ENCODE results near the gene RFX4. TPM values are rescaled to one million over a fixed set of nuclear protein-coding genes. Genes with fewer than 3 reads are reported as not detected.

RFX4 gene
- total and polyA plus RNA-seq, 10 of the 15 experiments (the other 5 are each of a cell fraction or from before 2014, with no cell fraction given) = 0.02 to 0.23 TPM; not detected in 8

DNA sequence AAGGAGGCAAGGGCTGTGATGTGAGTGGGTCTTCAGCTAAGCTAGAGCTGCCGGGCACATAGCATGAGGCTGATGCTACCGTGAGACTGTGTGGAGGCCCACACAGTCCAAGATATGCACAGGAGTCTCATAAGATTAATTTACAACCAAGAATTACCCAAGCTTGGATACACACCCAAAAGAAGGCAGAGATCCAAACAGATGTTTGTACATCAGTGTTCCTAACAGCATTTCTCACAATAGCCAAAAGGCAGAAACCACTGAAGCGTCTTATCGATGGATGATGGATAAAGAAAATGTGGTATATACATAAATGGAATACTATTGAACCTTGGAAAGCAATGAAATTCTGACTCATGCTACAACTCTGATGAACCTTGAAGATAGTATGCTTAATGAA, 150.9 kb downstream of the RFX4 start (continued):
- TF ChIP-seq IRF4 (IDR thresholded peaks at IDR 0.05; ENCODE audit: low read depth, low read length) = no peak
- no peak for TF ChIP-seq JUND (IDR thresholded peaks at IDR 0.05; ENCODE audit: low read depth, low read length)
- TF ChIP-seq, protein P1, sequence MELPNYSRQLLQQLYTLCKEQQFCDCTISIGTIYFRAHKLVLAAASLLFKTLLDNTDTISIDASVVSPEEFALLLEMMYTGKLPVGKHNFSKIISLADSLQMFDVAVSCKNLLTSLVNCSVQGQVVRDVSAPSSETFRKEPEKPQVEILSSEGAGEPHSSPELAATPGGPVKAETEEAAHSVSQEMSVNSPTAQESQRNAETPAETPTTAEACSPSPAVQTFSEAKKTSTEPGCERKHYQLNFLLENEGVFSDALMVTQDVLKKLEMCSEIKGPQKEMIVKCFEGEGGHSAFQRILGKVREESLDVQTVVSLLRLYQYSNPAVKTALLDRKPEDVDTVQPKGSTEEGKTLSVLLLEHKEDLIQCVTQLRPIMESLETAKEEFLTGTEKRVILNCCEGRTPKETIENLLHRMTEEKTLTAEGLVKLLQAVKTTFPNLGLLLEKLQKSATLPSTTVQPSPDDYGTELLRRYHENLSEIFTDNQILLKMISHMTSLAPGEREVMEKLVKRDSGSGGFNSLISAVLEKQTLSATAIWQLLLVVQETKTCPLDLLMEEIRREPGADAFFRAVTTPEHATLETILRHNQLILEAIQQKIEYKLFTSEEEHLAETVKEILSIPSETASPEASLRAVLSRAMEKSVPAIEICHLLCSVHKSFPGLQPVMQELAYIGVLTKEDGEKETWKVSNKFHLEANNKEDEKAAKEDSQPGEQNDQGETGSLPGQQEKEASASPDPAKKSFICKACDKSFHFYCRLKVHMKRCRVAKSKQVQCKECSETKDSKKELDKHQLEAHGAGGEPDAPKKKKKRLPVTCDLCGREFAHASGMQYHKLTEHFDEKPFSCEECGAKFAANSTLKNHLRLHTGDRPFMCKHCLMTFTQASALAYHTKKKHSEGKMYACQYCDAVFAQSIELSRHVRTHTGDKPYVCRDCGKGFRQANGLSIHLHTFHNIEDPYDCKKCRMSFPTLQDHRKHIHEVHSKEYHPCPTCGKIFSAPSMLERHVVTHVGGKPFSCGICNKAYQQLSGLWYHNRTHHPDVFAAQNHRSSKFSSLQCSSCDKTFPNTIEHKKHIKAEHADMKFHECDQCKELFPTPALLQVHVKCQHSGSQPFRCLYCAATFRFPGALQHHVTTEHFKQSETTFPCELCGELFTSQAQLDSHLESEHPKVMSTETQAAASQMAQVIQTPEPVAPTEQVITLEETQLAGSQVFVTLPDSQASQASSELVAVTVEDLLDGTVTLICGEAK (IDR thresholded peaks at IDR 0.05; ENCODE audit: borderline replicate concordance) = no peak
- TF ChIP-seq LARP7 (IDR thresholded peaks at IDR 0.05) = no peak
- TF ChIP-seq NFXL1 (IDR thresholded peaks at IDR 0.05; ENCODE audit: borderline replicate concordance) = no peak

DNA sequence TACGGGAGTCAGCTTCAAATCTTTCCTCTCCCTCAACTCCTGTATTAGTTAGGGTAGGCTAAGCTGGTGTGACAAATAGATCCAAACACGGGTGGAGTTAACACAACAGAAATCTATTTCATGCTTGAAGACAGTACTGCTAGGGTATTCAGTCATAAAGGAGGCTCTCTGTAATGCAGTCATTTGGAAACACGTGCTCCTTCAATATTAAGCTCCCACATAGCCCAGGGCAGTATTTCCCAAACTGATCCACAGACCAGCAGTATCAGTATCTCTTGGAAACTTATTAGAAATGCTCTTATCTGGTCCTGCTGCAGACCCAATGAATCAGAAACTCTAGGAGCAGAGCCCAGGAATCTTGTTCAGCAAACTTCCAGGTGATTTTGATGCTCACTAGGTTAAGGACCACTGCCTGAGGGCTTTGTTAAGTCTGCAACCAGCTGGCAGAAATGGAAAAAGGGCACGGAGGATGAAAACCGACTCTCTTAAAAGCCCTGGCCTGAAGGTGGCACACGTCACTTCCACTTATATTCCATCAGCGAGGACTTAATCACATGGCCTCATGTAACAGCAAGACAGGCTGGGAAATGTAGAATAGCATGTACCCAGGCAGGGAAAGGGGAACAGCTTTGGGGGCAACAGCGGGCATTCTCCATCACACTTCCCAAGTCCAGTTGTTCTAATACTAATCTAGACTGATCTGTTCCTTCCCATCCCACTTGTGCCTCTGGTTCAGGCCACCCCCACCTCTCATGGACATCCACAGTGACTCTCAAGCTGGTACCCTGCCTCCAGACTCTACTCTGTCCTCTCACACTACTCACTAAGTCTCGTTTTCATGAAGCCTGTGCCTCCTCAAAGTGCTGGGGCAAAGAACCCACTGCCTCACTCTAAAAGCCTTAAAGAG, 153.5 kb downstream of the RFX4 start:
- in situ Hi-C loops (cut with MboI) (no loop called here), intact Hi-C loops (cut with micrococcal nuclease; ENCODE audit: unreplicated experiment) (loop anchor here (5.0 kb wide), 1 partner anchor 106 kb away; no protein-coding TSS in a partner anchor)
- FAIRE-seq (no peak), DNase-seq (ENCODE audit: low read depth, low spot score) (no peak), ATAC-seq (peak; percentile 78)
- Histone ChIP-seq H3K27ac (ENCODE audit: control insufficient read depth, insufficient read depth) (no peak overlapping the region), H3K9ac (ENCODE audit: control insufficient read depth, insufficient read depth, low read length) (no peak overlapping the region), H3K36me3 (ENCODE audit: control insufficient read depth in 2 of 2, insufficient read depth in 2 of 2, low read length in 1 of 2) (no peaks in the 10 kb centered on the region), H3K4me1 (ENCODE audit: control insufficient read depth, insufficient read depth, low read length) (no peaks in the 10 kb centered on the region), H3K9me3 (replicated peaks; ENCODE audit: control insufficient read depth, insufficient read depth, low read length) (no peaks in the 10 kb centered on the region), H3K4me2 (ENCODE audit: control insufficient read depth, insufficient read depth) (no peak overlapping the region), H3K27me3 (replicated peaks in 1 of 2; ENCODE audit: control insufficient read depth in 2 of 2, insufficient read depth in 2 of 2, low read length in 1 of 2) (no peaks in the 10 kb centered on the region), H3K79me2 (ENCODE audit: control insufficient read depth, insufficient read depth, low read length) (no peaks in the 10 kb centered on the region), H4K20me1 (ENCODE audit: control insufficient read depth, insufficient read depth) (no peaks in the 10 kb centered on the region), H3K4me3 (no peak overlapping the region), H2AFZ (ENCODE audit: control insufficient read depth, low read depth, low read length) (no peak overlapping the region)
- TF ChIP-seq SMC3 (IDR thresholded peaks at IDR 0.05; ENCODE audit: borderline replicate concordance, low read length) (peak; percentile 60; the same call in 1 of the 2 replicates), RAD21 (IDR thresholded peaks at IDR 0.05; ENCODE audit: insufficient read depth, low read depth, low read length) (peak; percentile 44), RAD51 (IDR thresholded peaks at IDR 0.05) (peak; percentile 42; the same call in 1 of the 2 replicates)
- TF ChIP-seq, protein P2, sequence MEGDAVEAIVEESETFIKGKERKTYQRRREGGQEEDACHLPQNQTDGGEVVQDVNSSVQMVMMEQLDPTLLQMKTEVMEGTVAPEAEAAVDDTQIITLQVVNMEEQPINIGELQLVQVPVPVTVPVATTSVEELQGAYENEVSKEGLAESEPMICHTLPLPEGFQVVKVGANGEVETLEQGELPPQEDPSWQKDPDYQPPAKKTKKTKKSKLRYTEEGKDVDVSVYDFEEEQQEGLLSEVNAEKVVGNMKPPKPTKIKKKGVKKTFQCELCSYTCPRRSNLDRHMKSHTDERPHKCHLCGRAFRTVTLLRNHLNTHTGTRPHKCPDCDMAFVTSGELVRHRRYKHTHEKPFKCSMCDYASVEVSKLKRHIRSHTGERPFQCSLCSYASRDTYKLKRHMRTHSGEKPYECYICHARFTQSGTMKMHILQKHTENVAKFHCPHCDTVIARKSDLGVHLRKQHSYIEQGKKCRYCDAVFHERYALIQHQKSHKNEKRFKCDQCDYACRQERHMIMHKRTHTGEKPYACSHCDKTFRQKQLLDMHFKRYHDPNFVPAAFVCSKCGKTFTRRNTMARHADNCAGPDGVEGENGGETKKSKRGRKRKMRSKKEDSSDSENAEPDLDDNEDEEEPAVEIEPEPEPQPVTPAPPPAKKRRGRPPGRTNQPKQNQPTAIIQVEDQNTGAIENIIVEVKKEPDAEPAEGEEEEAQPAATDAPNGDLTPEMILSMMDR (IDR thresholded peaks at IDR 0.05 in 2 of 3, conservative IDR thresholded peaks at IDR 0.05 in 1 of 3; ENCODE audit: control insufficient read depth in 2 of 3, extremely low read depth in 1 of 3, insufficient read depth in 1 of 3, low read depth in 3 of 3, low read length in 3 of 3) = peak; percentile 21 to 50 (median 24); a peak in 4 of 6 replicates
- TF ChIP-seq, protein P3, sequence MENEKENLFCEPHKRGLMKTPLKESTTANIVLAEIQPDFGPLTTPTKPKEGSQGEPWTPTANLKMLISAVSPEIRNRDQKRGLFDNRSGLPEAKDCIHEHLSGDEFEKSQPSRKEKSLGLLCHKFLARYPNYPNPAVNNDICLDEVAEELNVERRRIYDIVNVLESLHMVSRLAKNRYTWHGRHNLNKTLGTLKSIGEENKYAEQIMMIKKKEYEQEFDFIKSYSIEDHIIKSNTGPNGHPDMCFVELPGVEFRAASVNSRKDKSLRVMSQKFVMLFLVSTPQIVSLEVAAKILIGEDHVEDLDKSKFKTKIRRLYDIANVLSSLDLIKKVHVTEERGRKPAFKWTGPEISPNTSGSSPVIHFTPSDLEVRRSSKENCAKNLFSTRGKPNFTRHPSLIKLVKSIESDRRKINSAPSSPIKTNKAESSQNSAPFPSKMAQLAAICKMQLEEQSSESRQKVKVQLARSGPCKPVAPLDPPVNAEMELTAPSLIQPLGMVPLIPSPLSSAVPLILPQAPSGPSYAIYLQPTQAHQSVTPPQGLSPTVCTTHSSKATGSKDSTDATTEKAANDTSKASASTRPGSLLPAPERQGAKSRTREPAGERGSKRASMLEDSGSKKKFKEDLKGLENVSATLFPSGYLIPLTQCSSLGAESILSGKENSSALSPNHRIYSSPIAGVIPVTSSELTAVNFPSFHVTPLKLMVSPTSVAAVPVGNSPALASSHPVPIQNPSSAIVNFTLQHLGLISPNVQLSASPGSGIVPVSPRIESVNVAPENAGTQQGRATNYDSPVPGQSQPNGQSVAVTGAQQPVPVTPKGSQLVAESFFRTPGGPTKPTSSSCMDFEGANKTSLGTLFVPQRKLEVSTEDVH (IDR thresholded peaks at IDR 0.05; ENCODE audit: low read depth, partially characterized antibody) = no peak
- 26% methylated on average over 9 of the region's 9 CpGs for WGBS (ENCODE audit: insufficient coverage, insufficient replicate concordance, low lambda C conversion rate, missing lambda C conversion rate)
- RAD21 ChIA-PET (ENCODE audit: unreplicated experiment) = interaction anchor here (0.5 to 5.5 kb wide), 6 partner anchors 53 to 184 kb away, joined by 3 to 33 read pairs (median 3); no protein-coding TSS in a partner anchor
- SMC1A ChIA-PET (ENCODE audit: uncharacterized antibody, unreplicated experiment) = interaction anchor here (0.7 to 2.4 kb wide), 8 partner anchors 8 to 250 kb away, joined by 3 to 26 read pairs (median 3); no protein-coding TSS in a partner anchor
- no TSS peak for BruUV-seq (replicated peaks)
- POLR2A ChIA-PET = no interaction called here
- CTCF ChIA-PET = interaction anchor here (0.9 to 2.4 kb wide), 6 partner anchors 21 to 379 kb away, joined by 3 to 28 read pairs (median 5); partner anchors contain the start of gene POLR3B

Measured in GM12878 (cell line).